HG02943 (cell line): ENCODE measurements around the gene S1PR2.
"Not testable (repeated sequence)": the region's sequence is repeated elsewhere in the genome, so short reads cannot be mapped to it uniquely, and the experiment has no call there.

Experiments used
- ATAC-seq: cut with Tn5 transposase; IDR thresholded peaks from one replicate; pipeline ENCODE4 v1.9.1; 2021; ENCODE audit warnings: mild to moderate bottlenecking, low read depth, moderate library complexity; ENCODE audit not compliant: unreplicated experiment

S1PR2 gene

DNA sequence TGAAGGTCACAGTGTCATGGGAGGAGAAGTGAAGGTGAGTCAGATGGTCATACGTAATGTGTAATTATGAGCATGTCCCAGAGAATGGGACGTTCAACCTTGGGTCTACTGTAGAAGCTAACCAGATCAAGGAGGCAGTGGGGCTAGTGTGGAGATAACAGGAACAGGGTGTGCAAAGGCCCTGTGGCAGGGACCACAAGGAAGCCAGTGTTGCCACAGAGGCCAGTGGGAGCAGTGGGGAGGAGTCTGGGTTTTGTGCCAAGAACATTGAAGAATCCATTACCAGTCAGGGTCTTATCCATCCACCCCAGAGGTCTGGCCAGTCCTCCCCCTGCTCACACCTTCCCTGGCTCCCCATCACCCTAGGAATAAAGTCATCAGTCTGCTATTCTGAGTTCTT, 24.2 kb upstream of the S1PR2 start:
- no peak for ATAC-seq

DNA sequence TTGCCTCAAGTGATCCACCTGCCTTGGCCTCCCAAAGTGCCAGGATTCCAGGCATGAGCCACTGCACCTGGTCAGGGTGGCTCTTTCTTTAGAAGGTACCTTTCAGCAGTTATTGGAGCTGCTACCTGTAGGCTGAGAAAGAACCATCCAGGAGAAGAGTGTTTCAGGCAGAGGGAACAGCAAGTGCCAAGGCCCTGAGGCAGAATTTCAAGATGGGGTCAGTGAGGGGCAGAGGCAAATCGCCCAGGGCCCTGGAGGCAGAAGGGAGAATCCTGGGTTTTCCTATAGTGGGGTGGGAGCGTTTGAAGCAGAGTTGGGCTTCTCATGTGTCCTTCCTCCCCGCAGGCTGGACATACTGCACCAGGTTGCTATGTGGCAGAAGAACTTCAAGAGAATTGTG, 23.1 kb upstream of the S1PR2 start:
- no peak for ATAC-seq

GRCh38 chr19:10252707-10253106, 21.6 kb upstream of the S1PR2 start:
- ATAC-seq: no peak

- ATAC-seq: peak; percentile 91
Observed at GRCh38 chr19:10251792-10252694, 20.9 kb upstream of the S1PR2 start, which contains the start of gene MRPL4. TSS of gene MRPL4 (plus strand) at chr19:10252214. CDS start at chr19:10252254, 40 bp downstream.

DNA sequence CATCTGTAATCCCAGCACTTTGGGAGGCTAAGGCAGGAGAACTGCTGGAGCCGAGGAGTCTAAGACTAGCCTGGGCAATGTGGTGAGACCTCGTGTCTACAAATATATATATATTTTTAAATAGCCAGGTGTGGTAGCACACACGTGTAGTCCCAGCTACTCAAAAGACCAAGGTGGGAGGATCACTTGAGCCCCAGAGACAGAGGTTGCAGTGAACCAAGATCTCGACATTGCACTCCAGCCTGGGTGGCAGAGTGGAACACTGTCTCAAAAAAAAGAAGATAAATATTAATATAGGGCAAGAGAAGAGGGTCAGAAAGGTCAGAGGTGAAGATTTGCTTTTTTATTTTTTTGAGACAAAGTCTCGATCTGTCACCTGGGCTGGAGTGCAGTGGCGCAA, 15.4 kb upstream of the S1PR2 start:
- no peak for ATAC-seq

DNA sequence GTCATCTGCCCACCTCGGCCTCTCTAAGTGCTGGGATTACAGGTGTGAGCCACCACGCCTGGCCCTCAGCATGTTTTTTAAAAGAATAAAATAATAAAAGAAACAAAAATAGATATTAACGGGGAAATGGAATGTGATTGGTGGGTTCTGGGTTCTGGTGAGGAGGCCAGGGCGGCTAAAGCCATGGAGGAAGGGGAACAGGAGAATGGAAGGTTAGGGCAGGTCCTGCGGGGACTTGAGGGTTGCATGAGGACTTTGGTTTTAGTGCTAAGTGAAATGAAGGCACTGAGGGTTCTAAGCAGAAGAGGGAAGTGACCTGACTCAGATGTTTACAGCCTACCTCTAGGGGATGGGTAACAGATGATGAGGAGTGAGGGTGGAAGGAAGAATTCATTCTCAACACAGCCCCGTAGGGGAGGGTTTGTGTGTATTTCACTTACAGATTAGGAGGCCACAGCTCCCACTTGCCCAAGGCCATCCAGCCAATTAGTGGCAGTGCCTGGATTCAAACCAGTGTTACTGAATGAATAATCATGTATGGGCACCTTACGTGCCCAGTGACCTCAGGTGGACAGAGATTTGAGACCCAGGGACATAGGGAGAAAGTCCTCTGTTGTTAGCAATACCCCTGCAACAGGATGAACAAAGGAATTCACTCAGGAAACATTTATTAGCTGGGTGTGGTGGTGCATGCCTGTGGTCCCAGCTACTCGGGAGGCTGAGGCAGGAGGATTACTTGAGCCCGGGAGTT, 14.2 kb upstream of the S1PR2 start:
- ATAC-seq: no peak

DNA sequence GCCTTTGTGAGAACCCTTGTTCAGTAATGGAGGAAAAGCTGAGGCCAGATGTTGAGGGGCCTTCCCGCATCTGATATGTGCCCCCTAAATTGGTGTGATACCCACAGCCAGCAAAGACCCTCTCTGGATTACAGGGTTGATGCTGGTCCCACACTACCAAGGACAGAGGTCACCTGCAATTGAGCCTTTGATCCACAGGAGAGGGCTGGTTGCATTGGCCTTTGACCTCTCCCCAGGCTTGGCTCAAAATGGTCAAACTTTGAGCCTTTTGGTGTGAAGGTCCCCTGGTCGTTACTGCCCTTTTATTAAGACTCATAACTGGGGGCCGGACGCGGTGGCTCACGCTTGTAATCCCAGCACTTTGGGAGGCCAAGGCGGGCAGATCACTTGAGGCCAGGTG, 12.5 kb upstream of the S1PR2 start:
- ATAC-seq: no peak

- ATAC-seq: not testable (repeated sequence)
Observed at GRCh38 chr19:10241826-10242449, 10.8 kb upstream of the S1PR2 start.

DNA sequence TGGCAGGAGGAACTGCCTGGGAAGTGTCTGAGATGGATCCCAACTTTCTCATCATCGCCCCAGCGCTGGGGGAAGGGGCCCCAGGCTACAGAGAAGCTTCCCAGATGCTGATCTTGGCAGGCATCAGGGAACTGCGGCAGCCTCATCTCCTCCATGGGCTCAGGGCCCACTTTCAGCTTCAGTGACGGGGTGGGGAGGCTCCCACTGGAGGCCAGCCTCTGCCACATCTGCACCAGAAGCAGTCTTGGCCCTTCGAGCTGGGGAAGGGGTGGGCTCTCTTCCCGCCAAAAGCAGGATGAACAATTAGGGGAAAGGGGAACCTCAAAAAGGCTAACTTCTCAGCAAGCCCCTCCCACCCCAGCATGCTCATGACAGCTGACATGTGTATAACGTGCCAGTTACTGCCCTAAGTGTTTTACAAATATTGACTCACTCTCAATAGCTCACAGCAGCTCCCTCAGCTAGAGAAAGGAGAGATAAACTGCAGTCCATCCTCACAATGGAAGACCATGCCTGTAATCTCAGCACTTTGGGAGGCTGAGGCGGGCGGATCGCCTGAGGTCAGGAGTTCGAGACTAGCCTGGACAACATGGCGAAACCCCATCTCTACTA, 7.1 kb upstream of the S1PR2 start:
- ATAC-seq: no peak

GRCh38 chr19:10237702-10238101, 6.6 kb upstream of the S1PR2 start:
- no peak for ATAC-seq

DNA sequence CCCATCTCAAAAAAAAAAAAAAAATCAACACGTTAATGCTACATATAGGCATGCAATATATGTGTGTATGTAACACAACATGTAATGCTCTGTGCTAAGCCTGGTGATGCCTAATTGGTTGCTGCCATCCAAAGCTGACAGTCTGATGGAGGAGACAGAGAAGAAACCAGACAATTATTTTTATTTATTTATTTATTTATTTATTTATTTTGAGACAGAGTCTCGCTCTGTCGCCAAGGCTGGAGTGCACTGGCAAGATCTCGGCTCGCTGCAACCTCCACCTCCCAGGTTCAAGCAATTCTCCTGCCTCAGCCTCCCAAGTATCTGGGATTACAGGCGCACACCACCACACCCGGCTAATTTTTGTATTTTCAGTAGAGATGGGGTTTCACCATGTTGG, 4.3 kb upstream of the S1PR2 start:
- ATAC-seq: not testable (repeated sequence)

- ATAC-seq: no peak
Observed at GRCh38 chr19:10235003-10235402, 3.9 kb upstream of the S1PR2 start.

GRCh38 chr19:10233946-10234345, 2.8 kb upstream of the S1PR2 start:
- ATAC-seq: no peak

GRCh38 chr19:10231612-10232228, 589 bp upstream of the S1PR2 start:
- ATAC-seq: no peak

DNA sequence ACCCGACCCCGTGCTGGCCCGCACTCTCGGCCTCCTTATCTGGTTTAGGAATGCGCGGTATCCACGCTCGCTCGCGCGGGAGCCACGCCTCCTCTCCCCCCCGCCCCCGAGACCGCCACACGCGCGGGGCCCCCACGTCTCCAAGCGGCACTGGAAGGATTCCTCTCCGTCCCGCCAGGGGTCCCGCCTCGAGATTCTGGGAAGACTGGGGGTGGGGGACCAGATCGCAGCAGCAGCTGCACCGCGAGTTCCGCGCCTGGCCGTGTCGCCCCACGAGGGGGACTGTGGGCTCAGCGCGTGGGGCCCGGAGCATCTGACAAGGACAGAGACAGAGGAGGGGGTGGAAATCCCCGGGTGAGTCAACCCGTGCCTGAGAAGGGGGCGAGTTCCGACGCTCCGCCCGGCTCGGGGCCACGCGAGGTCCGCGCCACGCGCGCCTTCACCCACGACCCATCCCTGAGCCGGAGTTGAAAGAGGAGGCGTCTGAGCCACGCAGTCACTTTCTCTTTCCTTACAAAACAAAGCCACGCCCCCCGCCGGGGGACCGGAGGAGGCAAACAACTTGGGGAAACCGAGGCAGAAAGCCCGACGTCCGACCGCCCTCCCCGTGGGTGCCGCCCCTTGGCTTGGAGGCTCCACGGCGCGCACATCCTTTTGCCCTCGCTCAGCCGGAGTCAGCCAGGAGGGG, 814 bp downstream of the S1PR2 start:
- ATAC-seq: no peak

DNA sequence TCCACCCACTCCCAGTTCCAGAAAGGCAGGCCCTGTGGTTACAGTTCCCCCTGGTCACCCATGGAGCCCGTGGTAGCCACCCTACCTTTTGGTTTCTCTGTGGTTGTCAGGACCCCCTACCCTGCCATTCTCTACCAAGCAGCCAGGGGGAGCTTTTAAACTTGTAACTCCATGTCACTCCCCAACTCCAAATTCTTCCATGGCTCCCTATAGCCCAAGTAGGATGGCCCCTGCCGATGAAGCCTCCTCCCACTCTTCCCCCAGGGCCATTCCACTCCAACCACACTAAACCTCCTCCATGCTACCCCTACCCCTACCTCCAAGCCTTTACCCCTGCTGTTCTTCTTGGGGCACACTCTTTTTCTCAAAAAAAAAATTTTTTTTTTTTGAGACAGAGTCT, 2.2 kb downstream of the S1PR2 start:
- ATAC-seq: no peak

DNA sequence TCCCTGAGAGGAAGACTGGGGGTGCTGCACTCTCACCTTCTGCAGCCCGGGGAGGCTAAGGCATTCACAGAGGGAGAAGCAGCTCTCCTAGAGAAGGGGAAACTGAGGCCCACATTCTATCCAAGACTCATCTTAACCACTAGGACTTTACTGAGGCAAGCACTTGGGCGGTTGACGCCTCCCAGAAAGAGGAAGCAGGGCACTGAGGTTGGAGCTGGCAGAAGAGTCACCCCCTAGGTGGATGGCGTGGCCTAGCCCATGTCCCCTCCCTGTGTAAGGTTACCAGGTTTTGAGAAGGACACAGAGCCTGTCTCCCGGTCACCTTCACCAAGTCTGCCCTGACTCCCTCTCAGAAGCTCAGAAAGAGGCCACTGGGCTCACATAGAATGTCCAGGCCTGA, 2.7 kb downstream of the S1PR2 start:
- ATAC-seq: no peak

- ATAC-seq: no peak
Observed at GRCh38 chr19:10227026-10227971, 3.8 kb downstream of the S1PR2 start.
